ENCODE measurements around the gene SLC22A4.

SLC22A4 gene

DNA sequence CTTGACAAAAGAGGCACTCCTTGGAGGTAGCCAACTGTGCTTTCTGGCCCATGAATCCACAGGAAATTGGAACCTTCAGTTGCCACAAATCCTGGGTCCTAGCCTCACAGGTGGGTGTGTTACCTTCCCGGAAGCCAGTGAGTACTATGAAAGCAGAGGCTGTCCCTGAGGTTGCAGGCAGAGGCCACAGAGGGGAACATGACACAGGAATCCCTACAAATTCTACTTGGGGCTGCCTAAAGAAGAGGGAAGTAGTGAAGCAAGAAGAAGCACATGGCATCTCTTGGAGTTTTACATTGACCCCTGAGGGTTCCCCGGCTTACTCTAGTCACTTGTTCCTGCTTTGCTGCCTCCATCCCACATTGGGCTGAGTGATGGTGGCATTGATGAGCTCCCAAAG lies 77.9 kb downstream of the SLC22A4 start:
- no peak for TF ChIP-seq CTCF (IDR thresholded peaks at IDR 0.05; ENCODE audit: control insufficient read depth, insufficient read depth, low read depth, low read length, missing control alignments)
- no peak overlapping the region for H3K4me3 ChIP-seq (ENCODE audit: control insufficient read depth, low read depth, low read length)
- DNase-seq (ENCODE audit: low read depth) = no peak

GRCh38 chr5:132372542-132372941 lies 78.3 kb downstream of the SLC22A4 start:
- no peak for DNase-seq (ENCODE audit: low read depth)
- H3K4me3 ChIP-seq (ENCODE audit: control insufficient read depth, low read depth, low read length) = no peak overlapping the region
- no peak for TF ChIP-seq CTCF (IDR thresholded peaks at IDR 0.05; ENCODE audit: control insufficient read depth, insufficient read depth, low read depth, low read length, missing control alignments)

- no peak for DNase-seq (ENCODE audit: low read depth)
- no peak for TF ChIP-seq CTCF (IDR thresholded peaks at IDR 0.05; ENCODE audit: control insufficient read depth, insufficient read depth, low read depth, low read length, missing control alignments)
- no peak overlapping the region for H3K4me3 ChIP-seq (ENCODE audit: control insufficient read depth, low read depth, low read length)
Observed at GRCh38 chr5:132375957-132376356, 81.8 kb downstream of the SLC22A4 start.

DNA sequence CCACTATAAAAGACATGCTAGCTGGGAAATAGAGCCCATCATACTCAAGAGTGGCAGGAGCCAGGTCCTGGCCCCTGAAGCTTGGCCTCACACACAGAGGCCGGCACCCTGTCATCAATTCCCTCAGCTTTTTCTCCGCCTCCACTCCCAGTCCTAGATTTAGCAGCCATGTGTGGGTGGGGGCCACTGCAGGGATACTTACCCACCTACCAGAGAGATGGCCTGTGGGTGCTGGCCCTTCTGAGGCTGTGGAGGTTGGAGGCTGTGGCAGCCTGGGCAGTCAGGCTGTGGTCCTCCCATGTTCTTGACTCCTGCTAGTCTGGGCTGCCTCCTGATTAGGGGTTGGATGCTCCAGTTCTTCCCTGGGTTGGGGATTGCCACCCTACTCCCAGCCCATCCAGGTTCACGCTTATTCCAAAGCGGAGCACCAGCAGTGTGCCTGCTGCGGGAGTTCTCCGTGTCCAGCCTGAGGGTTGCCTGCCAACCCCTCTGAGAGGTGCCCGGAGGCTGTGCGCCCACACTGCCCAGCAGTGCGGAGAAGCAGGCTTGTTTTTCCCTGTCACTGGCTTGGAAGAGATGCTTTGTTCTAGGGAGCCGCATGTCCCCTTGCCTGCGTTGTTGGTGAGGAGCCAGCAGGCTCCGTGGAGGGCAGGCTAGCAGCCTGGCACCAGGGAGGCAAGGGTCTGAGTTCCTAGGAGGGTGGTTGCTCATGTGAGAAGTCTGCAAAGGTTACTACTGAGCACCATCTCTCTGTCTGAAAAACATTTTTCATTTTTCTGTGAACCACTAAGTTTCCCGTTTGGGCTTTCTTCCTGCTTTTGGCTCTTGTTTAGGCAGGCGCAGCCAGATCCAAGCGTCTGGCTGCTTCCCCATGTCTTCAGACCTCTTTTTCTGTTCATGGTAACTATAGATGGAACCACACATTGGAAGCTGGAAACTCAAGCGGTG lies 82.8 kb downstream of the SLC22A4 start:
- no peak for TF ChIP-seq CTCF (IDR thresholded peaks at IDR 0.05; ENCODE audit: control insufficient read depth, insufficient read depth, low read depth, low read length, missing control alignments)
- H3K4me3 ChIP-seq (ENCODE audit: control insufficient read depth, low read depth, low read length) = no peak overlapping the region
- no peak for DNase-seq (ENCODE audit: low read depth)

GRCh38 chr5:132377738-132378137 lies 83.5 kb downstream of the SLC22A4 start:
- no peak for TF ChIP-seq CTCF (IDR thresholded peaks at IDR 0.05; ENCODE audit: control insufficient read depth, insufficient read depth, low read depth, low read length, missing control alignments)
- no peak for DNase-seq (ENCODE audit: low read depth)
- no peak overlapping the region for H3K4me3 ChIP-seq (ENCODE audit: control insufficient read depth, low read depth, low read length)

DNA sequence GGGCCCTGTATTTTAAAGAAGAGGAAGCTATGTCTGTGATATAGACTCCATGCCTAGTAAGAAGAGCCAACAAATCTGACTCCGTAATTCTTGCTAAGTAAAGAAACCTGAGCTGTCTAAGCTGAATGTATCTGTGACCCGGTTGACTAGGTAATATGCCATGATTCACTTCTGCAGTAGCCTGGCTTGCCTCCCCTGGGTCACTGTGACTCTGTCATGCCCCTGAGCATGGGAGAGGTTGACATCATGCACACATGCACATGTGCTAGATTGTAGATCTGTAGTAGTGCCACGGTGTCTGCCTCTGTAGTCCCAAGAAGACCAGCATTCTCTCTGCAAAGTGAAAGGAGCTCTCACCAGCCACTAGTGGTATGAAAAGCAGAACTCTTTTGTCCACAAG lies 84.4 kb downstream of the SLC22A4 start:
- DNase-seq (ENCODE audit: low read depth) = no peak

More for the DNA sequence above, 84.4 kb downstream of the SLC22A4 start:
- TF ChIP-seq CTCF (IDR thresholded peaks at IDR 0.05; ENCODE audit: control insufficient read depth, insufficient read depth, low read depth, low read length, missing control alignments) = no peak
- no peak overlapping the region for H3K4me3 ChIP-seq (ENCODE audit: control insufficient read depth, low read depth, low read length)
